ENCODE results near the gene PCDHAC1.
A peak's percentile ranks its signal among the peaks of the same experiment; 100 is the strongest.
"Not testable (repeated sequence)": the region's sequence is repeated elsewhere in the genome, so short reads cannot be mapped to it uniquely, and the experiment has no call there.

The PCDHAC1 gene

GRCh38 chr5:140925806-140926442, at the start of gene PCDHAC1:
PCDHAC1 (plus strand) TSS chr5:140926299; CDS start chr5:140926893, 594 bp downstream.
- no peak for DNase-seq (ENCODE audit: low spot score)
- peaks cover 15% of the 10 kb centered on the region for H3K27me3 Mint-ChIP-seq (ENCODE audit: low read depth)
- peaks cover 1% of the 10 kb centered on the region for H3K4me1 Mint-ChIP-seq (ENCODE audit: low read depth)
- H3K9me3 Mint-ChIP-seq: peaks cover 12% of the 10 kb centered on the region
- peak within 1 kb of the TSS; percentile 34 for H3K4me3 Mint-ChIP-seq
- H3K36me3 Mint-ChIP-seq (ENCODE audit: low read depth): no peaks in the 10 kb centered on the region
- H3K27ac Mint-ChIP-seq: no peak within 1 kb of the TSS

GRCh38 chr5:140876541-140877261, 49.4 kb upstream of the PCDHAC1 start:
- H3K27me3 Mint-ChIP-seq (ENCODE audit: low read depth); H3K27ac Mint-ChIP-seq; H3K4me3 Mint-ChIP-seq; H3K36me3 Mint-ChIP-seq (ENCODE audit: low read depth); DNase-seq (ENCODE audit: low spot score); H3K4me1 Mint-ChIP-seq (ENCODE audit: low read depth): not testable (repeated sequence)
- peaks cover 36% of the 10 kb centered on the region for H3K9me3 Mint-ChIP-seq

GRCh38 chr5:140877262-140877581, 48.9 kb upstream of the PCDHAC1 start:
- no peak for DNase-seq (ENCODE audit: low spot score)
- Mint-ChIP-seq H3K4me1 (ENCODE audit: low read depth) (no peaks in the 10 kb centered on the region), H3K27me3 (ENCODE audit: low read depth) (no peaks in the 10 kb centered on the region), H3K4me3 (no peak overlapping the region), H3K9me3 (peaks cover 36% of the 10 kb centered on the region), H3K27ac (no peak overlapping the region), H3K36me3 (ENCODE audit: low read depth) (no peaks in the 10 kb centered on the region)

GRCh38 chr5:140881889-140882590, 44.1 kb upstream of the PCDHAC1 start, which contains the start of gene PCDHA13:
PCDHA13 (plus strand) TSS chr5:140882124; CDS start chr5:140882269, 145 bp downstream.
- peaks cover 1% of the 10 kb centered on the region for H3K36me3 Mint-ChIP-seq (ENCODE audit: low read depth)
- no peak within 1 kb of the TSS for H3K4me3 Mint-ChIP-seq
- H3K9me3 Mint-ChIP-seq: peaks cover 36% of the 10 kb centered on the region
- peak within 1 kb of the TSS; percentile 53 for H3K27ac Mint-ChIP-seq
- no peak for DNase-seq (ENCODE audit: low spot score)
- no peaks in the 10 kb centered on the region for H3K4me1 Mint-ChIP-seq (ENCODE audit: low read depth)
- no peaks in the 10 kb centered on the region for H3K27me3 Mint-ChIP-seq (ENCODE audit: low read depth)

GRCh38 chr5:140882591-140882899, 43.6 kb upstream of the PCDHAC1 start:
- Mint-ChIP-seq H3K27ac (peak overlapping the region; percentile 53), H3K27me3 (ENCODE audit: low read depth) (no peaks in the 10 kb centered on the region), H3K9me3 (peaks cover 39% of the 10 kb centered on the region), H3K36me3 (ENCODE audit: low read depth) (peaks cover 1% of the 10 kb centered on the region), H3K4me3 (no peak overlapping the region), H3K4me1 (ENCODE audit: low read depth) (no peaks in the 10 kb centered on the region)
- no peak for DNase-seq (ENCODE audit: low spot score)

GRCh38 chr5:140883373-140883772, 42.7 kb upstream of the PCDHAC1 start:
- Mint-ChIP-seq H3K9me3 (peaks cover 45% of the 10 kb centered on the region), H3K4me3 (no peak overlapping the region), H3K27me3 (ENCODE audit: low read depth) (no peaks in the 10 kb centered on the region), H3K4me1 (ENCODE audit: low read depth) (no peaks in the 10 kb centered on the region), H3K36me3 (ENCODE audit: low read depth) (peaks cover 1% of the 10 kb centered on the region), H3K27ac (no peak overlapping the region)
- no peak for DNase-seq (ENCODE audit: low spot score)

- Mint-ChIP-seq H3K36me3 (ENCODE audit: low read depth) (peaks cover 1% of the 10 kb centered on the region), H3K4me3 (no peak overlapping the region), H3K9me3 (peaks cover 40% of the 10 kb centered on the region), H3K27ac (no peak overlapping the region), H3K4me1 (ENCODE audit: low read depth) (no peaks in the 10 kb centered on the region), H3K27me3 (ENCODE audit: low read depth) (no peaks in the 10 kb centered on the region)
- no peak for DNase-seq (ENCODE audit: low spot score)
Observed at GRCh38 chr5:140883927-140884697, 42.0 kb upstream of the PCDHAC1 start.

GRCh38 chr5:140916325-140916724, 9.8 kb upstream of the PCDHAC1 start:
- Mint-ChIP-seq H3K4me3 (no peak overlapping the region), H3K4me1 (ENCODE audit: low read depth) (no peaks in the 10 kb centered on the region), H3K9me3 (peaks cover 18% of the 10 kb centered on the region)

GRCh38 chr5:140923601-140924000, 2.5 kb upstream of the PCDHAC1 start:
- H3K36me3 Mint-ChIP-seq (ENCODE audit: low read depth): no peaks in the 10 kb centered on the region
- peaks cover 1% of the 10 kb centered on the region for H3K4me1 Mint-ChIP-seq (ENCODE audit: low read depth)
- H3K27me3 Mint-ChIP-seq (ENCODE audit: low read depth): peaks cover 14% of the 10 kb centered on the region
- H3K4me3 Mint-ChIP-seq: no peak overlapping the region
- H3K27ac Mint-ChIP-seq: no peak overlapping the region
- peaks cover 7% of the 10 kb centered on the region for H3K9me3 Mint-ChIP-seq
- DNase-seq (ENCODE audit: low spot score): no peak

More at GRCh38 chr5:140916325-140916724, 9.8 kb upstream of the PCDHAC1 start:
- no peak overlapping the region for H3K27ac Mint-ChIP-seq
- H3K36me3 Mint-ChIP-seq (ENCODE audit: low read depth): no peaks in the 10 kb centered on the region
- no peak for DNase-seq (ENCODE audit: low spot score)
- H3K27me3 Mint-ChIP-seq (ENCODE audit: low read depth): no peaks in the 10 kb centered on the region

- H3K27me3 Mint-ChIP-seq (ENCODE audit: low read depth): peaks cover 15% of the 10 kb centered on the region
- peaks cover 12% of the 10 kb centered on the region for H3K9me3 Mint-ChIP-seq
- H3K4me3 Mint-ChIP-seq: peak overlapping the region; percentile 34
- no peak for DNase-seq (ENCODE audit: low spot score)
- H3K27ac Mint-ChIP-seq: no peak overlapping the region
- H3K4me1 Mint-ChIP-seq (ENCODE audit: low read depth): peaks cover 1% of the 10 kb centered on the region
- H3K36me3 Mint-ChIP-seq (ENCODE audit: low read depth): no peaks in the 10 kb centered on the region
Observed at GRCh38 chr5:140926443-140927227, 536 bp downstream of the PCDHAC1 start.

GRCh38 chr5:140927228-140927573, 1.1 kb downstream of the PCDHAC1 start:
- H3K9me3 Mint-ChIP-seq: peaks cover 12% of the 10 kb centered on the region
- H3K27me3 Mint-ChIP-seq (ENCODE audit: low read depth): peaks cover 15% of the 10 kb centered on the region
- DNase-seq (ENCODE audit: low spot score): no peak
- no peaks in the 10 kb centered on the region for H3K36me3 Mint-ChIP-seq (ENCODE audit: low read depth)
- no peak overlapping the region for H3K4me3 Mint-ChIP-seq
- no peak overlapping the region for H3K27ac Mint-ChIP-seq
- peaks cover 1% of the 10 kb centered on the region for H3K4me1 Mint-ChIP-seq (ENCODE audit: low read depth)

- DNase-seq (ENCODE audit: low spot score): no peak
- Mint-ChIP-seq H3K4me1 (ENCODE audit: low read depth) (no peaks in the 10 kb centered on the region), H3K4me3 (no peak overlapping the region), H3K27me3 (ENCODE audit: low read depth) (no peaks in the 10 kb centered on the region), H3K36me3 (ENCODE audit: low read depth) (no peaks in the 10 kb centered on the region), H3K9me3 (no peaks in the 10 kb centered on the region), H3K27ac (no peak overlapping the region)
Observed at GRCh38 chr5:140934964-140935606, 9.0 kb downstream of the PCDHAC1 start.

GRCh38 chr5:140946578-140946977, 20.5 kb downstream of the PCDHAC1 start:
- DNase-seq (ENCODE audit: low spot score): no peak
- Mint-ChIP-seq H3K27ac (no peak overlapping the region), H3K27me3 (ENCODE audit: low read depth) (no peaks in the 10 kb centered on the region), H3K4me1 (ENCODE audit: low read depth) (no peaks in the 10 kb centered on the region), H3K4me3 (no peak overlapping the region), H3K9me3 (peaks cover 17% of the 10 kb centered on the region), H3K36me3 (ENCODE audit: low read depth) (no peaks in the 10 kb centered on the region)
